Measurements from ENCODE around the gene CHST15. TPM values are rescaled to one million over a fixed set of nuclear protein-coding genes. Genes with fewer than 3 reads are reported as not detected.

The CHST15 gene
- total RNA-seq, 1 donor from 2014 or later, result 148 TPM

GRCh38 chr10:124071141-124071540, 22.3 kb downstream of the CHST15 start:
- DNase-seq (ENCODE audit: low spot score), result no peak
- H3K4me1 Mint-ChIP-seq (ENCODE audit: unreplicated experiment), result peaks cover 67% of the 10 kb centered on the region
- TF ChIP-seq CTCF (IDR thresholded peaks at IDR 0.05; ENCODE audit: unreplicated experiment), result no peak
- peaks cover 10% of the 10 kb centered on the region for H3K36me3 Mint-ChIP-seq (ENCODE audit: low read depth, unreplicated experiment)
- no peak overlapping the region for H3K27ac Mint-ChIP-seq (ENCODE audit: unreplicated experiment)
- H3K4me3 Mint-ChIP-seq (ENCODE audit: unreplicated experiment), result no peak overlapping the region
- H3K27me3 Mint-ChIP-seq (ENCODE audit: unreplicated experiment), result peaks cover 2% of the 10 kb centered on the region
- H3K9me3 Mint-ChIP-seq (ENCODE audit: unreplicated experiment), result no peaks in the 10 kb centered on the region

GRCh38 chr10:124070666-124071065, 22.7 kb downstream of the CHST15 start:
- peaks cover 67% of the 10 kb centered on the region for H3K4me1 Mint-ChIP-seq (ENCODE audit: unreplicated experiment)
- H3K27me3 Mint-ChIP-seq (ENCODE audit: unreplicated experiment), result peaks cover 2% of the 10 kb centered on the region
- peaks cover 10% of the 10 kb centered on the region for H3K36me3 Mint-ChIP-seq (ENCODE audit: low read depth, unreplicated experiment)

GRCh38 chr10:124069341-124070264, 23.8 kb downstream of the CHST15 start:
- no peak for DNase-seq (ENCODE audit: low spot score)
- peaks cover 10% of the 10 kb centered on the region for H3K36me3 Mint-ChIP-seq (ENCODE audit: low read depth, unreplicated experiment)
- no peak for TF ChIP-seq CTCF (IDR thresholded peaks at IDR 0.05; ENCODE audit: unreplicated experiment)
- H3K4me3 Mint-ChIP-seq (ENCODE audit: unreplicated experiment), result no peak overlapping the region
- H3K27me3 Mint-ChIP-seq (ENCODE audit: unreplicated experiment), result peaks cover 2% of the 10 kb centered on the region
- H3K4me1 Mint-ChIP-seq (ENCODE audit: unreplicated experiment), result peaks cover 64% of the 10 kb centered on the region
- H3K9me3 Mint-ChIP-seq (ENCODE audit: unreplicated experiment), result no peaks in the 10 kb centered on the region
- peak overlapping the region; percentile 84 for H3K27ac Mint-ChIP-seq (ENCODE audit: unreplicated experiment)

More at GRCh38 chr10:124070666-124071065, 22.7 kb downstream of the CHST15 start:
- no peak for TF ChIP-seq CTCF (IDR thresholded peaks at IDR 0.05; ENCODE audit: unreplicated experiment)
- Mint-ChIP-seq H3K4me3 (ENCODE audit: unreplicated experiment) (no peak overlapping the region), H3K27ac (ENCODE audit: unreplicated experiment) (no peak overlapping the region), H3K9me3 (ENCODE audit: unreplicated experiment) (no peaks in the 10 kb centered on the region)
- DNase-seq (ENCODE audit: low spot score), result no peak

- Mint-ChIP-seq H3K27me3 (ENCODE audit: unreplicated experiment) (no peaks in the 10 kb centered on the region), H3K36me3 (ENCODE audit: low read depth, unreplicated experiment) (peaks cover 9% of the 10 kb centered on the region), H3K9me3 (ENCODE audit: unreplicated experiment) (no peaks in the 10 kb centered on the region), H3K4me1 (ENCODE audit: unreplicated experiment) (peaks cover 66% of the 10 kb centered on the region), H3K27ac (ENCODE audit: unreplicated experiment) (peak overlapping the region; percentile 84), H3K4me3 (ENCODE audit: unreplicated experiment) (peak overlapping the region; percentile 56)
- DNase-seq (ENCODE audit: low spot score), result no peak
- TF ChIP-seq CTCF (IDR thresholded peaks at IDR 0.05; ENCODE audit: unreplicated experiment), result no peak
Observed at GRCh38 chr10:124068929-124069328, 24.5 kb downstream of the CHST15 start.

- TF ChIP-seq CTCF (IDR thresholded peaks at IDR 0.05; ENCODE audit: unreplicated experiment), result no peak
- Mint-ChIP-seq H3K4me3 (ENCODE audit: unreplicated experiment) (no peak overlapping the region), H3K9me3 (ENCODE audit: unreplicated experiment) (no peaks in the 10 kb centered on the region), H3K27me3 (ENCODE audit: unreplicated experiment) (no peaks in the 10 kb centered on the region), H3K4me1 (ENCODE audit: unreplicated experiment) (peaks cover 62% of the 10 kb centered on the region), H3K27ac (ENCODE audit: unreplicated experiment) (no peak overlapping the region), H3K36me3 (ENCODE audit: low read depth, unreplicated experiment) (peaks cover 4% of the 10 kb centered on the region)
- no peak for DNase-seq (ENCODE audit: low spot score)
Observed at GRCh38 chr10:124067825-124068400, 25.5 kb downstream of the CHST15 start.

All from endothelial cell (in vitro differentiated cells).